HG03039 (cell line): ENCODE measurements around the gene PTPN22.
"Not testable (repeated sequence)": the region's sequence is repeated elsewhere in the genome, so short reads cannot be mapped to it uniquely, and the experiment has no call there.

Experiments
- ATAC-seq: cut with Tn5 transposase; IDR thresholded peaks from one replicate; pipeline ENCODE4 v1.9.1; 2021; ENCODE audit warnings: mild to moderate bottlenecking, moderate library complexity; ENCODE audit not compliant: unreplicated experiment

The PTPN22 gene

DNA sequence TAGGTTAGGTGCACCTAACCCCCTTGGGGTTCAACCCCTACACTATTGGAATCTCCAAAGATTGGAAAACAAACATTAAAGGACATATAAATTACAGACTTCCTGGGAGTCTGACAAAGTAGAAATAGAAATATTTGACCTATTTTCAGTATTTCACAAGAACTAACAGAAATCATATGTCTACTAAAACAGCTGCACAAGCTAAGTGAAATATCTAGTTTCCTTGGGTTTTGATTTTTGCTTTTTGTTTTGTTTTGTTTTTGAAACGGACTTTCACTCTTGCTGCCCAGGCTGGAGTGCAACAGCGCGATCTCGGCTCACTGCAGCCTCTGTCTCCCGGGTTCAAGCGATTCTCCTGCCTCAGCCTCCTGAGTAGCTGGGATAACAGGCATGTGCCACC is 18.8 kb downstream of the PTPN22 start:
- not testable (repeated sequence) for ATAC-seq

DNA sequence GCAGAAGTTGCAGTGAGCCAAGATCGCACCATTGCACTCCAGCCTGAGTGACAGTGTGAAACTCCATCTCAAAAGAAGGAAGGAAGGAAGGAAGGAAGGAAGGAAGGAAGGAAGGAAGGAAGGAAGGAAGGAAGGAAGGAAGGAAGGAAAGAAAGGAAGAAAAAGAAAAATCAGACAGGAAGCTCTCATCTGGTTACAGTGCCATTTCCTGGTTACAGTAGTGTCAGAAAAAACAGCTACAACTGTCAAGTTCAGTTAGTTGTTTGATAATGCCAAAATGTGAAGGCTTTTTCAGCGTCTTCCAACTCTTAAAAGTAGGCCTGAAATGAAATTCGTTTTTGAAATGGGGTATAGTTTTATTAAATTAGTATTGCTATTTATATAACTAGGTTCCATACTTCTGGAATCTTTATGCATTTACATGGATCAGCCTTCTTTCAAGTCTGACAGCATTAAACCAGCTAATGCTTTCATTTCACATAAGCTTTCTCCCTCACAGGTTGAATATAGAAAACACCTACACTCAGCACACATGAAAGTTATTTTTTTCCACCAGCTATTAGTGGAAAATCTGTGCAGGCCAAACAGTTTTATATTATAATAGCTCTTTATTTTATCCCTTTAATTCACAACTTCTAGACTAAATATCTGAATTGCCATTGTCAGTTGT is 21.2 kb downstream of the PTPN22 start:
- no peak for ATAC-seq

DNA sequence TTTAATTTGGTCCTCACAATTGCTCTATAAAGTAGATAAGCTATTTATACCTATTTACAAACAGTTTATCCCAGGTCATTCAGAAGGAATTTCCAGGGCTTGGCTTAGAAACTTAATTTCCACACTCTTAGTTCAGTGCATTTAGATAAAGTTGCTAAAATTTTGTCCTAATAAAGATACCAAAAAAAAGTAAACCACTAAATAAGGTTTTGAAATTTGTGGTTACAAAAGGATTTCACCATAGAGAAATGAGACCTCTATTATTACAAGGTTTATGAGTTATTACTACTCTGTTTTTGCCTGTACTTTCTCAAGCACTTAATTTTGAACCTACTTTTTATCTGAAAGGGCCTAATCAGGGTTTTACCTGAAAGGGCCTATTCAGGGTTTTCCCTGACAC is 22.4 kb downstream of the PTPN22 start:
- ATAC-seq: no peak

DNA sequence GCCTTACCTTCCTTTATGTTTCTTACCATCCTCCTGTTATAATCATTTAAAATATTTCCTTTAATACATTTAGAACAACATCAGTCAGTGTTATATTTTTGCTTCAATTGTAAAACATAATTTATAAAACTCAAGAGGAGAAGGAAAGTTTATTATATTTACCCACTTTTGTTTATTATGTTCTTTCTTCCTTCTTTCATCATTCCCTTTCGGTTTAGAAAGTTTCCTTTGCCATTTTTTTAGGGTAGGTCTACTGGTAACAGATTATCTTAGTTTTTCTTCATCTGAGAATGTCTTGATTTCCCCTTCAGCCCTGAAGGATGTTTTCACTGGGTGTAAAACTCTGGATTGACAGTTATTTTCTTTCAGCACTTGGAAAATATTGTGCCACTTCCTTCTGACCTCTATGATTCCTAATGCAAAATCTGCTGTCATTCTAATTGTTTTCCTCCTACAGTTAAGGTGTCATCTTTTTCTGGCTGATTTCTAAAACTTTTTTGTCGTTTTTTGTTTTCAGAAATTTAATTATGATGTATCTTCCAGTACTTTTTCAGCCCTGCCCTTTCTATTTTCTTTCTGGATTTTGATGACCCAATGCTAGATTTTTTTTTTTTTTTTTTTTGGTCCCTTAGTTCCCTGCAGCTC is 25.0 kb downstream of the PTPN22 start:
- no peak for ATAC-seq

DNA sequence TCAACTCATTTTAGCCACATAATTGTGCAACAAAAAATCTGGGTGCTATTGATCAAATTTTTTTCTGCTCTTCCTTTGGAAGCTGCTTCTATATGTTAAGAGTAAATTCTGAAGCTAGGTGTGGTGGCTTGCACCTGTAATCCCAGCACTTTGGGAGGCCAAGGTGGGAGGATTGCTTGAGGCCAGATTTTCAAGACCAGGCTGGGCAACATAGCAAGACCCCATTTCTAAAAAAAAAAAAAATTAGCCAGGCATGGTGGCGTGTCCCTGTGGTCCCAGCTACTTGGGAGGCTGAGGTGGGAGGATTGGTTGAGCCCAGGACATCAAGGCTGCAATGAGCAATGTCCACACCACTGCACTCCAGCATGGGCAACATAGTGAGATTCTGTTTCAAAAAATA is 35.0 kb downstream of the PTPN22 start:
- ATAC-seq: no peak

DNA sequence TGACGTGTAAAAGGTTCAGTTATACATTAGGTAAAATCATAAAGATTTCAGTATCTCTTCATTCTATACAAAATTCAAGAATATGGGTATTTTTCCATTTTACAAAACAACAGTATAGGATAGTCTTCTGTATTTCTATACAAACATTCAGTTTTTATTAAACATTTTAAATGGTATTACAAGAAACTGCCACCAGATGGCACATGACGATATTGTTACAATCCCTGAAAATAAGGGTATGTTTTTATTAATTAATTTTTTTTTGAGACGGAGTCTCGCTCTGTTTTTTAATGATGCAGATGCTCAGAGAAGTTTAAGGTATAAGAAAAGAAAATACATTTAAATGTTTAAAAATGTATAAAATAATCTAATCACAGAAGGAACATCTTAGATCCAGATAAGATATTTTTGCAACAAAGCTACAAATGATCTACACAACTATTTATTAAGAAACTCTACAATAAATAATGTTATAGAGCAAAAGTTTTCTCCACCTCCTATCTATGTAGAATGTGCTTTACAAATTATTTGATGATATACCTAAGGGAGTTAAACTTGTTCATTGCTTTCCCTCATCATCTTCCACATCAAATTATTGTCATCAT is 35.7 kb downstream of the PTPN22 start:
- no peak for ATAC-seq

DNA sequence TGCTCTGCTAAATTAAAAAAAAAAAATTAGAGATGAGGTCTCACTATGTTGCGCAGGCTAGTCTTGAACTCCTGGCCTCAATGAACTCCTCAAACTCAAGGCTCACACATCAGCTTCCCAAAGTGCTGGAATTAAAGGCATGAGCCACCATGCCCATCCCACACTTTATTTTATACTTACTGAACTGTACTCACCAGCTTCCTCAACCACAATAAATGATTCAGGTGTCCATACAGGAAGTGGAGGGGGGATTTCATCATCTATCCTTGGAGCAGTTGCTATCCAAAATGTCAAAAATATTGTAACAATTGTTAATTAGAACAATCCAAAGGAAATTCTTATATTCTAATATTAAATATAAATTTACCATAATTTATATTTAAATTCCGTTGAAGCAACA is 36.8 kb downstream of the PTPN22 start:
- no peak for ATAC-seq

DNA sequence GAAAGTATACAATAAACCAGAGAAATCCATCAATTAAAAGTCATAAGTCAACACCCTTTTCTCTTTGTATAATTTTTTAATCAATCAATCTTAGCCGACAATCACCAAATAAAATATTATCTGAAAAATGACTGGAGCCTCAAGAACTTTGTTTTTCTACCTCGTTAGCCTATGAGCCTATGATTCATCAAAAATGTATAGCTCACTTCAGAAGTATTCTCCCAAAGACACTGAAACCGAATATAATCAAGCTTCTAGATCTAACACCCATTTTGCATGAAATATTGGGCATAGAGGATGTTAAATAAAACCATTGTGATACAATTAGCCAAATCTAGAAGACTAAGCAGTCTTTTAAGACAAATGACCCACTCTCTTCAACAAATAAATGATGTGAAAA is 41.5 kb downstream of the PTPN22 start:
- ATAC-seq: no peak

DNA sequence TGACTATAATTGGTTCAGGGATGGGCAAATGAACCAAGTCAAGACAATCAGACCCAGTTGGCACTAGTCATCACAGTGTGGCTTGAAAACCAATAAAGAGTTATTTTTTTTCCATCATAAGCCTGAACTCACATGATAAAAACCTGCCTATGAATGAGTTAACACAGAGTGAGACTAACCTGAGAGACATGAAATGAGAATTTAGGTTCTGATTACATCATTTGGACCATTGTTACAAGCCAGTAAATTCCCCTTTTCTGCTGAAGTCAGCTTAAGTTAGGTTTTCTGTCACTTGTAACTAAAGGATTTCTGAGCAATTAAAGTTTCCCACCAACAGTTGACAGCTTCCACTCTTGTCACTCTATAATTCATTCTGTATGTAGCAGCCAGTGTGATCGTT is 49.6 kb downstream of the PTPN22 start:
- ATAC-seq: no peak

DNA sequence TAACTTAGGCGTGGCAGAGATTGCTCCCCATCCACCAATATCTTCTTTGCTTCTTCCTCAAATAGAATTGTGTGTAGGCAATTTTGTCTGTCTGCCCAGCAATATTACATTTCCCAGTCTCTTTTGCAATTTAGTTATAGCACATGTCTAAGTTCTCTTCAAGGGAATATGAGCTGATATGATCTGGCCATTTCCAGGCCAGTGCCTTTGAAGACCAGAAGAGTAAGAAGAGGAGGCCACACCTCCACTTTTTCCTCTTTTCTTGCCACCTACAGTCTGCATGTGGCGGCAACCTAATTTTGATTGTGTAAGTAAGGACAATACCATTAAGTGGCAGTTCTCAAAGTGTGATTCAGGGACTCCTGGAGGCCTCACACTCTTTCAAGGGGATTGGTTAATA is 52.9 kb downstream of the PTPN22 start:
- no peak for ATAC-seq

DNA sequence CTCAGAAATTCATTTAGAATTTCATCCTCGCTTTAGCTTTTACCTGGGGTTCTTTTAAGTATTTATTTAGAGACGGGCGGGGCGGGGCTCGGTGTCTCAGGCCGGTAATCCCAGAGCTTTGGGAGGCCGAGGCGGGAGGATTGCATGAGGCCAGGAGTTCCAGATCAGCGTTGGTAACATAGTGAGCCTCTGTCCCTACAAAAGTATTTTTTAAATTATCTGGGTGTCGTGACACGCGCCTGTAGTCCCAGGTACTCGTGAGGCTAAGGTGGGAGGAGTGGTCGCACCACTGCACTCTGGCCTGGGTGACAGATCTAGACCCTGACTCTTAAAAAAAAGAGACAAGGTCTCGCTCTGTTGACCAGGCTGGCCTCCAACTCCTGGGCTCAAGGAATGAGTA is 58.3 kb downstream of the PTPN22 start:
- ATAC-seq: no peak

DNA sequence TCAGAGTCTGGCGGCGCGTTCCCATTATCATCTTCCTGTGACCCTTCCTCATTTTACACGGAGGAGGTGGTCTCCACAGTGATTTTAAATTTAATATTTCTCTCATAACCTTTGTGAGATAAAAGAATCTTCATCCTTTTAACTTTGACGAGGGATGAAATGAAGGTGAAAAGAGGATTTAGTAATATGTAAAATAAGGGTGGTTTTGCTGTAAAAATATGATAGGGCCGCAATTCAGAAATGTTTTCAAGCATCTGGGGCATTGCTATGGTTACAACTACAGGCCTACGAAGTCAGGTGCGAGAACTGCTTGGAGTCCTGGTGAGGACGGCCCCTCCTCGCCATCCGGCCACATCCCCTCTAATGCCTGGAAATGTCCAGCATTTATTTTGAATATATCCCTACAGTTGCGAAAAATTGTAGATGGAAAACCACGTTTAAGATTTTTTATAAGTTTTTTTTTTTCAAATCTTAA is 58.8 kb downstream of the PTPN22 start:
- ATAC-seq: no peak

DNA sequence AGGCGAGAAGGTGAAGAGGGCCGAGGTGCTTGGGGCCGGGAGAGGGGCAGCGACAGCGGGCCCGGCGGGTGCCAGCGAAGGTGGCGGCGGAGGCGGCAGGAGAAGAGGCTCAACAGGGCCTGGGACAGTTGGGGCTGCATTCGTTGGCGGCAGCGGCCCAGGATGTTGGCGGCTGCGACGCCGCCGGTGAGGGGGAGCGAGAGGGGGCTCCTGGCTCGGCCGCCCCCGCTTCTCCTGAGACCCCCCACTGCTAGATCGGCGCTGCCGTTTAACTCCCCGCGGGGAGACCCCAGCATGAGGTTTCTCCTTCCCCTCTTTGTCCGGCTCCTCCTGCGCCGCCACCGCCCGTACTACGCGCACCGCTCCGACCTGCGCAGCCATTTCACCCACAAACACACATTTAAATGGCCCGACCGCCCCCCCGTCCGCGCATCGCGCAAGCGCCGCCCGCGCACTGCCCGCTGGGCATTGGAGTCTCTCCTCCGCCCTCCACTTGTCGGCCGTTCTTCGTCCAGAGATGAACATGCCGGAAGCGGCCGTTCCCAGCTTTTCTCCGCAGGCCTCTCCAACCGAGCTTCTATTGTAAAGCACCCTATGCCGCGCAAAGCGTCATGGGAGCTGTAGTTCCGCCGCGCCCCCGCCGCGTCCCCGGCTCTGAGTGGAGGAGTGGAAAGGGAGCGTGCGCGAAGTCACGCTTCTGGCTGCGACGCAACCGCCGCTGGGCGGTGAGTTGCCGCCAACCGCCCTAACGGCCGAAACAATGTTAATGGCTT is 59.4 kb downstream of the PTPN22 start, which contains the start of gene RSBN1:
Gene RSBN1 (minus strand): TSS at position 589 of the 773 bp plus-strand sequence. CDS start 64 bp downstream, at position 525.
- peak; percentile 92 for ATAC-seq

DNA sequence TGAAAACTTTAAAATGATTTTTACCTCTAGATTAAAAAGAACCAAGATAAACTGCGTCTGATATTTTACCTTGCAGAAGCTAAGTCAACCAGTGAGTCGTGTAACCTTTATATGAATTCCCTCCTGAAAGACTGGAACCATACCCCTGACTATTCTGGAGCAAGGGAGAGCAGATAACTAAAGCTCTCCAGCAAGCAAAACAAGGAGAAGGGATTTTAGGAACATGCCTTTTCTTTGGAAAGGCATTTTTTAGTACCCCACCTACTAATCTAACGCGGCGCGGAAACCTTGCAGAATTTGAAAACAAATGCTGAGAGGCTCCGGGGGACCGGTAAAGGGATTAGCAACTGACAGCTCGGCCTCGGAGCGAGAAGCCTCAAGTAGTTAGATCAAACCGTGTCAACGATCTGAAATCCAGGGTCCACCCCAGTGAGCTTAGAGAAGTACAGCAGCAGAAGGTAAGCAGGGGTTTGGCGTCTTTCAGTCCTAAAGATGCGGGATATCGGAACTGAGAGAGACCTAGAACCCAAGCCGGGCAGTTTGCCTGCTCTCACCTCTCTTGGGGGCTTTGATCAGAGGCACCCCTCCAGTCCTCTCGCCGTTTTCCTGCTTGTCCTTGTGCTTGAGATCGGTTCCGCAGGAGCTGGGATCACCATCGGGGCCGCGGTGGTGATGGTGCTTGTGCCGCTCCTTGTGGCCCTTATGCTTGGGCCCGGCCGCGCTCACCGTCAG is 60.2 kb downstream of the PTPN22 start:
- peak; percentile 16 for ATAC-seq

DNA sequence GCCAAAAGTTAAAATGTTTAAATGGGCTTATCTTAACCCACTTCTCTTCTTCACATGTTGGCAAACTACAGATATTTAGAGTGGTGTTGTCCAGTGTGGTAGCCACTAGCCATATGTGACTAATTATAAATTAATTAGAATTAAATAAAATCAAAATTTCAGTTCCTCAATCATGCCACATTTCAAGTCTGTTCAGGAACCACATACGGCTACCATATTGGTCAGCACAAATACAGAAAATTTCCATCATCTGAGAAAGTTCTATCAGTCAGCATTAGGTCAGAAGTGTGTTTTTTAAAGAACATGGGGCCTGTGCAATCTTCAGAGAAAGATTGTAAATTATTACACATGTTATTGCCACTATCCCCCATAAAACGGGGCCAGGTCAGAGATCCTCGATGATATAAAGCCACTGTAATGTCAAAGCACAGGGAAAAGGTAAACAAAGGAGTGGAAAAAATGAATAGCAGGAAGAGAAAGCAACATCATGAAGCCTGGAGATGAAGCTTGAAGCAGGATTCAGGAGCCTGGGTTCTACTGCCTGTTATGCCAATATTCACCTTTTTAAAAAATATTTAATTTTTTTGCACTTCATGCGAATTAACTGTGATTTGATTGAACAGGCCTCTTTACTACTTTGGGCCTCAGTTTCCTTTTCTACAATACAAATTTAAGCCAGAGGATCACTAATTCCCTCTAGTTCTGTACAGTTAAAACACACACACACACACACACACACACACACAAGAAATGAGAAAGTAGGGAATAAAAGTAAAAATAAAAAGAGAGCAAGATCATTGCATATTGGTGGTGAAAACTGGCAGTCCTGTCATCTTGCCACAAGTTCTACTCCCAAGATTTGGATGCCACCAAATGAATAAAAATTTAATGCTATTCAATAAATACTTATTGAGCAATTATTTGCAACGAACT is 61.6 kb downstream of the PTPN22 start:
- ATAC-seq: no peak

DNA sequence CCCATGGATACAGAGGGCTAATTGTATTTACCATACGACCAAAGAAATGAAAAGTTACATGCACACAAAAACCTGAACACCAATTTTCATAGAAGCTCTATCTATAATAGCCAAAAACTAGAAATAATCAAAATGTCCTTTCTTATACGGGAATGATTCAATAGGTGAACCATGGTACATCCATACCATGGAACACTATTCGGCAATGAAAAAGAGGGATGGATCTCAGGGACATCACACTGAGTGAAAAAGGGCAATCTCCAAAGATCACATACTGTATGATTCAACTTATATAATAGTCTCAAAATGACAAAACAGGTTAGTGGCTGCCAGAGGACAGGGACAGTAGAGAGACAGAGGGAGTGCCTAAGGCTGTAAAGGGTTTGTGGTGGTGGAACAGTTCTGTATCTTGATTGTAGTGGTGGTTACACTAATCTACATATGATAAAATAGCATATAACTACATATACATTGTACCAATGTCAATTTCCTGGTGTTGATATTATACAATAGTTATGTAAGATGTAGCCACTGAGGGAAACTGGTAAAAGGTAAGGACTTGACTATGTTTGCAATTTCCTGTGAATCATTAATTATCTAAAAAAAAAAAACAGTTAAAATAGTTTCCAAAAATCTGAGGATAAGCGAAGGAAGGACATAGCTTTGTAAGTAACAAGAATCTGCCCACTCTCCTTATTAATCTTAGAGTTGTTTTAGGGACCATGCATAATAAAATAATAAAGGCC is 62.9 kb downstream of the PTPN22 start:
- no peak for ATAC-seq

DNA sequence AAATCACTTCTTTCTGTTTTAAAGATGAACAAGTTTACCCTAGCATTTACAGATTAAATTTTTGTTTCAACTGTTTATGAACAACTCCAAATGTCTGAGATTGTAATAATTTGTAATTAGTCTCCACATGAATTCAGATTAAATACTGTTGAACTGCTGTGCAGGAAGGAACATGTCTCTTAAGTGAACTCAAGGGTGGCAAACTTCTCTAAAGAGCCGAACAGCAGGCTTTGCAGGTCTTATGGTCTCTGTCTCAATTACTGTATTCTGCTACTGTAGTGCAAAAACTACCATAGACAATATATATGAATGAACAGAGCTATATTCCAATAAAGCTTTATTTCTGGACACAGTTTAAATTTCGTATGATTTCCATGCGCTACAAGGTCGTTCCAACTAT is 65.9 kb downstream of the PTPN22 start:
- no peak for ATAC-seq

DNA sequence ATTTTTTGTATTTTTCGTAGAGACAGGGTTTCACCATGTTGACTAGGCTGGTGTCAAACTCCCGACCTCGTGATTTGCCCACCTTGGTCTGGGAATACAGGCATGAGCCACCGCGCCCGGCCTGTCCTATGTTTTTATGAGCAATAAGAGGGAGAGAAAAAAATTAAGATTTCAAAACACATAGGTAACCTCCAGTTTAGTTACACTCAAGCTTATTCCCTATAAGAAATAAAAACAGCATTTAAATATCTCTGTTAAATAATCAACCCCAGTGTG is 66.3 kb downstream of the PTPN22 start:
- no peak for ATAC-seq
